Right lobe of liver (tissue), 6 donors: Measurements from ENCODE around the gene PSMB10. TPM values are rescaled to one million over a fixed set of nuclear protein-coding genes. Genes with fewer than 3 reads are reported as not detected.
"Not testable (repeated sequence)": the region's sequence is repeated elsewhere in the genome, so short reads cannot be mapped to it uniquely, and the experiment has no call there.

ENCODE experiments used
- ATAC-seq, 4 donors: fragments of 200-7000 bp; cut with Tn5 transposase; one replicate each; pipeline ENCODE4 v1.9.1; 2020; ENCODE audit warnings: mild to moderate bottlenecking in 4 of 4, moderate library complexity in 4 of 4
- DNase-seq, 3 donors: peaks; one replicate each; pipeline ENCODE4 v3.0.0-alpha.2; 2020
- H3K27ac ChIP-seq, 3 donors: fragments of 200-600 bp; one replicate each; pipeline ENCODE4 v1.8.0; 2022
- H3K27me3 ChIP-seq, 2 donors: fragments of 200-600 bp; one replicate each; pipeline ENCODE4 v1.8.0; 2022
- H3K36me3 ChIP-seq, 4 donors: fragments of 200-600 bp; sonication (generic) in 1 of 4; one replicate each; pipeline versions ENCODE4 v1.5.1 to v1.8.0; 2017 to 2022; ENCODE audit warnings: control low read depth in 1 of 4
- H3K4me1 ChIP-seq, 4 donors: fragments of 200-600 bp; sonication (generic) in 1 of 4; one replicate each; pipeline versions ENCODE4 v1.5.1 to v1.8.0; 2017 to 2022; ENCODE audit warnings: control low read depth in 1 of 4
- H3K4me3 ChIP-seq, 3 donors: fragments of 200-600 bp; one replicate each; pipeline ENCODE4 v1.8.0; 2022
- H3K9me3 ChIP-seq, 4 donors: fragments of 200-600 bp; sonication (generic) in 1 of 4; one replicate each; pipeline versions ENCODE4 v1.5.1 to v1.8.0; 2017 to 2022; ENCODE audit warnings: control low read depth in 1 of 4
- CTCF ChIP-seq, 4 donors: fragments of 200-600 bp in 3 of 4; fragments of 450-650 bp in 1 of 4; IDR thresholded peaks; one replicate each; pipeline versions ENCODE4 v1.5.1 to v1.8.0; 2016 to 2022; ENCODE audit warnings: antibody characterized with exemption in 4 of 4, mild to moderate bottlenecking in 2 of 4
- POLR2A ChIP-seq: fragments of 450-650 bp; IDR thresholded peaks from one replicate; pipeline ENCODE4 v1.6.1; 2017; ENCODE audit warnings: antibody characterized with exemption, mild to moderate bottlenecking
- WGBS: methylation state at CpG from one replicate; pipeline ENCODE4 v1.1.6; 2018; ENCODE audit warnings: low coverage, low lambda C conversion rate; ENCODE audit not compliant: insufficient coverage; ENCODE audit errors: missing lambda C conversion rate; 5-methylcytosine and 5-hydroxymethylcytosine counted together
- intact Hi-C, 2 donors: fragments of 100-400 bp; cut with DNase I; formaldehyde crosslinking; loops; one replicate each; pipeline versions ENCODE4 v1.11.2 to v1.14.1; 2022
- total RNA-seq, 6 experiments: library from RNA; depleted of rRNA in 2 of 6; stranded (reverse); fragments of >200 nt in 2 of 6; fragmentation: NEBNext Ultra II Directional in 3 of 6; extraction: Animal tissue kit (Norgen Biotek cat#: 25700) in 3 of 6; gene quantifications; one replicate each; pipeline versions ENCODE4 v1.1.0 to v1.2.4, GENCODE V29; 2016 to 2023
- donor health status: DM: no; HTN: yes; CAD: no.
- donor health status: DM: no; HTN: no; CAD: no.
- donor health status: DM: no; HTN: no; CAD: no.
- donor health status: DM: no; HTN: yes; CAD: no.
- donor health status: DM: no; HTN: yes; CAD: no.

PSMB10 gene
- total RNA-seq, 6 experiments from 2014 or later: 19.0 to 39.6 (median 22.7) TPM

- Histone ChIP-seq H3K4me3 (no peak overlapping the region), H3K27me3 (no peaks in the 10 kb centered on the region), H3K4me1 (no peaks in the 10 kb centered on the region), H3K9me3 (no peaks in the 10 kb centered on the region), H3K27ac (no peak overlapping the region), H3K36me3 (no peaks in the 10 kb centered on the region)
- intact Hi-C loops: no loop called here
- WGBS: 37% methylated on average over 2 of the region's 5 CpGs
- TF ChIP-seq POLR2A: no peak
- no peak for TF ChIP-seq CTCF (IDR thresholded peaks at IDR 0.05)
- ATAC-seq (no peak), DNase-seq (no peak)
Measured at GRCh38 chr16:67977005-67977404, 40.4 kb upstream of the PSMB10 start.

- Histone ChIP-seq H3K27me3 (no peaks in the 10 kb centered on the region), H3K27ac (no peak overlapping the region), H3K9me3 (no peaks in the 10 kb centered on the region), H3K36me3 (no peaks in the 10 kb centered on the region), H3K4me1 (no peaks in the 10 kb centered on the region), H3K4me3 (no peak overlapping the region)
- intact Hi-C loops: no loop called here
- ATAC-seq: no peak
- WGBS: 100% methylated on average over 1 of the region's 2 CpGs
- TF ChIP-seq POLR2A (no peak), CTCF (IDR thresholded peaks at IDR 0.05) (no peak)
- DNase-seq: no peak
Measured at GRCh38 chr16:67976205-67976604, 39.6 kb upstream of the PSMB10 start.

GRCh38 chr16:67975321-67976105, 38.9 kb upstream of the PSMB10 start:
- H3K36me3 ChIP-seq: no peaks in the 10 kb centered on the region
- no peak for ATAC-seq
- H3K9me3 ChIP-seq: no peaks in the 10 kb centered on the region
- intact Hi-C loops: no loop called here
- WGBS: 47% methylated on average over 6 of the region's 14 CpGs
- TF ChIP-seq CTCF (IDR thresholded peaks at IDR 0.05) (no peak), POLR2A (no peak)
- no peaks in the 10 kb centered on the region for H3K27me3 ChIP-seq
- no peaks in the 10 kb centered on the region for H3K4me1 ChIP-seq
- H3K4me3 ChIP-seq: no peak overlapping the region
- no peak overlapping the region for H3K27ac ChIP-seq
- DNase-seq: no peak

- H3K4me1 ChIP-seq, H3K9me3 ChIP-seq, ATAC-seq, DNase-seq, H3K4me3 ChIP-seq, H3K36me3 ChIP-seq, H3K27me3 ChIP-seq, intact Hi-C loops, H3K27ac ChIP-seq: not testable (repeated sequence)
- 64% methylated on average over 2 of the region's 7 CpGs for WGBS
Measured at GRCh38 chr16:67972285-67972684, 35.6 kb upstream of the PSMB10 start.

GRCh38 chr16:67971111-67971510, 34.5 kb upstream of the PSMB10 start:
- Histone ChIP-seq H3K4me3 (no peak overlapping the region), H3K36me3 (no peaks in the 10 kb centered on the region), H3K27ac (no peak overlapping the region), H3K4me1 (peaks cover 0 to 13% (median 2%) of the 10 kb centered on the region in 4 donors), H3K9me3 (no peaks in the 10 kb centered on the region), H3K27me3 (no peaks in the 10 kb centered on the region)
- intact Hi-C loops: no loop called here
- ATAC-seq (no peak), DNase-seq (no peak)
- TF ChIP-seq POLR2A (no peak), CTCF (IDR thresholded peaks at IDR 0.05) (no peak)
- 91% methylated on average over 9 of the region's 9 CpGs for WGBS
